PC-3 (cell line): ENCODE measurements around the gene CYP26A1. TPM values are rescaled to one million over a fixed set of nuclear protein-coding genes. Genes with fewer than 3 reads are reported as not detected.

Source experiments
- ATAC-seq: fragments of 200-7000 bp; cut with Tn5 transposase; 2 replicates; pipeline ENCODE4 v1.9.1; 2020; ENCODE audit warnings: mild to moderate bottlenecking, moderate library complexity
- BruUV-seq: library from RNA; stranded (reverse); fragments of 400-500 nt; replicated peaks from 2 replicates; lab custom pipeline; 2021; lab: Mats Ljungman, UMichigan
- CTCF ChIA-PET: fragments of 300-600 bp; sonication (Branson Sonifier 250); formaldehyde crosslinking; loops from one replicate; lab custom pipeline; 2022; ENCODE audit warnings: antibody characterized with exemption; lab: Charles Lee
- POLR2A ChIA-PET: fragments of 300-600 bp; sonication (Branson Sonifier 250); formaldehyde crosslinking; loops from one replicate; lab custom pipeline; 2022; ENCODE audit warnings: antibody characterized with exemption; ENCODE audit not compliant: unreplicated experiment; lab: Charles Lee
- DNase-seq: peaks from one replicate; pipeline ENCODE4 v3.0.0-alpha.2; 2015
- H2AFZ ChIP-seq: fragments of 300-600 bp; sonication (generic); 2 replicates; pipeline ENCODE4 v1.6.0; 2016; ENCODE audit warnings: antibody characterized with exemption, low read length
- H3F3A ChIP-seq: fragments of 300-600 bp; sonication (generic); one replicate; pipeline ENCODE4 v1.6.0; 2017; ENCODE audit warnings: antibody characterized with exemption, low read length, control low read depth, mild to moderate bottlenecking; ENCODE audit not compliant: unreplicated experiment
- H3K27ac ChIP-seq: fragments of 300-600 bp; sonication (generic); 2 replicates; pipeline ENCODE4 v1.5.1; 2016; ENCODE audit warnings: mild to moderate bottlenecking, low read length
- H3K27me3 ChIP-seq: fragments of 300-600 bp; sonication (generic); 2 replicates; pipeline ENCODE4 v1.6.1; 2016; ENCODE audit warnings: low read length, mixed read lengths
- H3K36me3 ChIP-seq: fragments of 300-600 bp; sonication (generic); 2 replicates; pipeline ENCODE4 v1.6.1; 2016; ENCODE audit warnings: low read depth, mixed run types, low read length, mixed read lengths
- H3K4me1 ChIP-seq: fragments of 300-600 bp; sonication (generic); 2 replicates; pipeline ENCODE4 v1.5.1; 2016; ENCODE audit warnings: low read length; ENCODE audit not compliant: insufficient read depth
- H3K4me2 ChIP-seq: fragments of 300-600 bp; sonication (generic); 2 replicates; pipeline ENCODE4 v1.6.0; 2016; ENCODE audit warnings: low read length
- H3K4me3 ChIP-seq: fragments of 300-600 bp; sonication (generic); 2 replicates; pipeline ENCODE4 v1.5.1; 2016; ENCODE audit warnings: mild to moderate bottlenecking, low read length, mixed read lengths
- H3K79me2 ChIP-seq: fragments of 300-600 bp; sonication (generic); 2 replicates; pipeline ENCODE4 v1.6.1; 2017; ENCODE audit warnings: low read length, mixed read lengths
- H3K9ac ChIP-seq: fragments of 300-600 bp; sonication (generic); 2 replicates; pipeline ENCODE4 v1.6.0; 2016; ENCODE audit warnings: mild to moderate bottlenecking, low read length
- H3K9me2 ChIP-seq: fragments of 300-600 bp; sonication (generic); replicated peaks from 2 replicates; pipeline ENCODE4 v1.6.1; 2016; ENCODE audit warnings: mixed run types, low read length, mixed read lengths
- H3K9me3 ChIP-seq: fragments of 300-600 bp; sonication (generic); 2 replicates; pipeline ENCODE4 v1.6.1; 2016; ENCODE audit warnings: low read length, mixed read lengths
- H4K20me1 ChIP-seq: fragments of 300-600 bp; sonication (generic); 2 replicates; pipeline ENCODE4 v1.6.1; 2016; ENCODE audit warnings: low read length, mixed read lengths
- CTCF ChIP-seq: fragments of 300-600 bp; sonication (generic); conservative IDR thresholded peaks from 2 replicates; pipeline ENCODE4 v1.5.1; 2017; ENCODE audit warnings: antibody characterized with exemption, low read depth, mild to moderate bottlenecking, low read length
- EZH2 ChIP-seq: fragments of 300-600 bp; sonication (generic); IDR thresholded peaks from one replicate; pipeline ENCODE4 v1.6.1; 2017; ENCODE audit warnings: antibody characterized with exemption, mild to moderate bottlenecking, low read length; ENCODE audit not compliant: unreplicated experiment
- EZH2phosphoT487 ChIP-seq: fragments of 300-600 bp; sonication (generic); IDR thresholded peaks from 2 replicates; pipeline ENCODE4 v1.6.1; 2018; ENCODE audit warnings: mild to moderate bottlenecking, antibody characterized with exemption, low read length, borderline replicate concordance
- intact Hi-C: fragments of 100-400 bp; cut with micrococcal nuclease; formaldehyde crosslinking; loops from 2 replicates; pipeline ENCODE4 v1.9.0; 2023
- total RNA-seq: library from RNA; depleted of rRNA; stranded (reverse); fragments of >200 nt; gene quantifications from 2 replicates; pipeline ENCODE4 v1.2.3, GENCODE V29; 2014

CYP26A1 gene
- total RNA-seq, 1 experiment from 2014 or later = 0.26 TPM

GRCh38 chr10:93032105-93032808 is 41.4 kb upstream of the CYP26A1 start:
- Histone ChIP-seq H3K4me2 (no peak overlapping the region), H3K79me2 (no peaks in the 10 kb centered on the region), H3K4me3 (no peak overlapping the region), H3K27me3 (no peaks in the 10 kb centered on the region), H3K27ac (no peak overlapping the region), H3K9me2 (no peaks in the 10 kb centered on the region), H3K36me3 (no peaks in the 10 kb centered on the region), H2AFZ (no peak overlapping the region), H3F3A (no peaks in the 10 kb centered on the region), H3K9me3 (no peaks in the 10 kb centered on the region), H3K4me1 (peaks cover 23% of the 10 kb centered on the region), H3K9ac (no peak overlapping the region), H4K20me1 (no peaks in the 10 kb centered on the region)
- CTCF ChIA-PET = no interaction called here
- intact Hi-C loops = no loop called here
- TF ChIP-seq CTCF (no peak), EZH2 (no peak), EZH2phosphoT487 (no peak)
- DNase-seq (no peak), ATAC-seq (no peak)
- no TSS peak for BruUV-seq
- POLR2A ChIA-PET = no interaction called here

GRCh38 chr10:93032809-93033137 is 40.9 kb upstream of the CYP26A1 start:
- no peak overlapping the region for H3K4me2 ChIP-seq
- H3K27ac ChIP-seq = no peak overlapping the region
- H4K20me1 ChIP-seq = no peaks in the 10 kb centered on the region
- intact Hi-C loops = no loop called here
- no TSS peak for BruUV-seq
- no peaks in the 10 kb centered on the region for H3K36me3 ChIP-seq
- peaks cover 23% of the 10 kb centered on the region for H3K4me1 ChIP-seq
- H3F3A ChIP-seq = no peaks in the 10 kb centered on the region
- no peaks in the 10 kb centered on the region for H3K79me2 ChIP-seq
- no peak overlapping the region for H3K9ac ChIP-seq
- ATAC-seq (no peak), DNase-seq (no peak)
- TF ChIP-seq EZH2phosphoT487 = no peak
- no peak for TF ChIP-seq EZH2
- TF ChIP-seq CTCF = no peak
- POLR2A ChIA-PET = no interaction called here
- H2AFZ ChIP-seq = no peak overlapping the region
- H3K4me3 ChIP-seq = no peak overlapping the region
- H3K9me3 ChIP-seq = no peaks in the 10 kb centered on the region
- H3K9me2 ChIP-seq = no peaks in the 10 kb centered on the region
- no peaks in the 10 kb centered on the region for H3K27me3 ChIP-seq
- CTCF ChIA-PET = no interaction called here

- TF ChIP-seq EZH2phosphoT487 = no peak
- TF ChIP-seq CTCF = no peak
- H3K9me3 ChIP-seq = no peaks in the 10 kb centered on the region
- H3K79me2 ChIP-seq = no peaks in the 10 kb centered on the region
- no peak overlapping the region for H3K27ac ChIP-seq
- H2AFZ ChIP-seq = no peak overlapping the region
- DNase-seq (no peak), ATAC-seq (no peak)
- intact Hi-C loops = loop anchor here (1.0 kb wide), 1 partner anchor 30 kb away; no protein-coding TSS in a partner anchor
- H3K4me2 ChIP-seq = no peak overlapping the region
- H3K4me1 ChIP-seq = peaks cover 14% of the 10 kb centered on the region
- ChIA-PET CTCF (no interaction called here), POLR2A (no interaction called here)
- no peaks in the 10 kb centered on the region for H3K36me3 ChIP-seq
- H3F3A ChIP-seq = no peaks in the 10 kb centered on the region
- H3K27me3 ChIP-seq = no peaks in the 10 kb centered on the region
- no peak overlapping the region for H3K9ac ChIP-seq
- no peaks in the 10 kb centered on the region for H4K20me1 ChIP-seq
- no peaks in the 10 kb centered on the region for H3K9me2 ChIP-seq
- BruUV-seq = no TSS peak
- no peak overlapping the region for H3K4me3 ChIP-seq
These were observed 39.3 kb upstream of the CYP26A1 start for GRCh38 chr10:93034426-93034825.
